ENCODE data around the gene RAD51AP1.
"Not testable (repeated sequence)": the region's sequence is repeated elsewhere in the genome, so short reads cannot be mapped to it uniquely, and the experiment has no call there.

Gene RAD51AP1

GRCh38 chr12:4538207-4539160, at the start of gene RAD51AP1:
Gene RAD51AP1, plus strand, starts transcription at chr12:4538890. Its CDS starts 50 bp downstream, at chr12:4538940.
- DNase-seq: peak; percentile 57 to 96 (median 90)

GRCh38 chr12:4489556-4489955, 49.1 kb upstream of the RAD51AP1 start:
- DNase-seq: no peak

GRCh38 chr12:4490973-4491372, 47.7 kb upstream of the RAD51AP1 start:
- no peak for DNase-seq

- DNase-seq: no peak
These were observed 42.4 kb upstream of the RAD51AP1 start for GRCh38 chr12:4496145-4496838.

GRCh38 chr12:4499186-4499585, 39.5 kb upstream of the RAD51AP1 start:
- no peak for DNase-seq

- no peak for DNase-seq
These were observed 33.2 kb upstream of the RAD51AP1 start for GRCh38 chr12:4505376-4505986.

GRCh38 chr12:4506430-4506829, 32.3 kb upstream of the RAD51AP1 start:
- no peak for DNase-seq

- no peak for DNase-seq
These were observed 31.8 kb upstream of the RAD51AP1 start for GRCh38 chr12:4506870-4507269.

- DNase-seq: not testable (repeated sequence)
These were observed 30.2 kb upstream of the RAD51AP1 start for GRCh38 chr12:4508503-4508902.

GRCh38 chr12:4509269-4509668, 29.4 kb upstream of the RAD51AP1 start:
- DNase-seq: not testable (repeated sequence)

- no peak for DNase-seq
These were observed 20.5 kb upstream of the RAD51AP1 start for GRCh38 chr12:4518106-4518728.

GRCh38 chr12:4523443-4523842, 15.2 kb upstream of the RAD51AP1 start:
- not testable (repeated sequence) for DNase-seq

GRCh38 chr12:4526923-4527546, 11.7 kb upstream of the RAD51AP1 start:
- DNase-seq: no peak

- DNase-seq: no peak
These were observed 8.5 kb upstream of the RAD51AP1 start for GRCh38 chr12:4530160-4530559.

GRCh38 chr12:4530982-4531586, 7.6 kb upstream of the RAD51AP1 start:
- no peak for DNase-seq

GRCh38 chr12:4535092-4535491, 3.6 kb upstream of the RAD51AP1 start:
- DNase-seq: no peak

GRCh38 chr12:4535871-4536270, 2.8 kb upstream of the RAD51AP1 start:
- no peak for DNase-seq

- DNase-seq: no peak
These were observed 629 bp downstream of the RAD51AP1 start for GRCh38 chr12:4539167-4539870.

- no peak for DNase-seq
These were observed 1.5 kb downstream of the RAD51AP1 start for GRCh38 chr12:4540170-4540569.

GRCh38 chr12:4540638-4541037, 1.9 kb downstream of the RAD51AP1 start:
- DNase-seq: no peak
